K562 (cell line): ENCODE data around the gene NTPCR. TPM values are rescaled to one million over a fixed set of nuclear protein-coding genes. Genes with fewer than 3 reads are reported as not detected.

ENCODE experiments used
- CBX1 ChIP-seq: sonication (generic); IDR thresholded peaks from 2 replicates; pipeline ENCODE4 v1.6.1; 2016; ENCODE audit warnings: antibody characterized with exemption, low read depth, mild to moderate bottlenecking
- ELK3 ChIP-seq: fragments of 450-650 bp; formaldehyde crosslinking; IDR thresholded peaks from 2 replicates; pipeline ENCODE4 v1.4.0; 2020; ENCODE audit warnings: mild to moderate bottlenecking
- FOXJ2 ChIP-seq: fragments of 200-800 bp; sonication (Bioruptor generic); IDR thresholded peaks from 2 replicates; pipeline ENCODE4 v1.6.1; 2016; ENCODE audit warnings: missing genetic modification characterization, missing compliant biosample characterization
- FOXM1 ChIP-seq, 2 experiments: fragments of 450-650 bp in 1 of 2; sonication (generic) in 1 of 2; formaldehyde crosslinking in 1 of 2; IDR thresholded peaks; 2 replicates each; pipeline versions ENCODE4 v1.6.1 to v1.9.0; 2017 to 2022; ENCODE audit warnings: low read depth in 2 of 2, mild to moderate bottlenecking in 2 of 2, missing genetic modification reagents in 1 of 2, moderate library complexity in 1 of 2
- HDAC8 ChIP-seq: fragments of 450-650 bp; IDR thresholded peaks from 2 replicates; pipeline ENCODE4 v1.6.1; 2016; ENCODE audit warnings: mild to moderate bottlenecking, missing genetic modification characterization, moderate library complexity, missing compliant biosample characterization
- JUNB ChIP-seq: fragments of 450-650 bp; formaldehyde crosslinking; conservative IDR thresholded peaks from 2 replicates; pipeline ENCODE4 v1.4.0; 2020; ENCODE audit warnings: mild to moderate bottlenecking
- KAT2B ChIP-seq: IDR thresholded peaks from one replicate; pipeline ENCODE4 v1.6.1; 2012; ENCODE audit warnings: low read depth, mild to moderate bottlenecking, control low read depth, inconsistent platforms, low read length, moderate library complexity
- MAFG ChIP-seq: fragments of 450-650 bp; conservative IDR thresholded peaks from 2 replicates; pipeline ENCODE4 v1.6.1; 2016; ENCODE audit warnings: missing genetic modification characterization, missing compliant biosample characterization
- NCOA1 ChIP-seq: fragments of 450-650 bp; IDR thresholded peaks from 2 replicates; pipeline ENCODE4 v1.6.1; 2016; ENCODE audit warnings: low read depth
- NR2C2 ChIP-seq, 2 experiments: fragments of 200-800 bp in 1 of 2; sonication (Bioruptor generic) in 1 of 2; sonication (generic) in 1 of 2; formaldehyde crosslinking in 1 of 2; IDR thresholded peaks; 2 replicates each; pipeline versions ENCODE4 v1.6.1 to v1.8.0; 2016 to 2022; ENCODE audit warnings: mild to moderate bottlenecking in 1 of 2, missing compliant biosample characterization in 1 of 2, missing genetic modification characterization in 1 of 2, missing genetic modification reagents in 1 of 2
- PCBP1 ChIP-seq: fragments of 200-400 bp; formaldehyde crosslinking; IDR thresholded peaks from 2 replicates; pipeline ENCODE4 v1.6.1; 2018; ENCODE audit warnings: mild to moderate bottlenecking, low read depth, low read length; ENCODE audit not compliant: poor library complexity, severe bottlenecking
- RBM25 ChIP-seq: fragments of 200-400 bp; formaldehyde crosslinking; IDR thresholded peaks from 2 replicates; pipeline ENCODE4 v1.6.1; 2018; ENCODE audit warnings: low read length, low read depth, moderate library complexity; ENCODE audit not compliant: severe bottlenecking
- SMARCA5 ChIP-seq: fragments of 450-650 bp; IDR thresholded peaks from 2 replicates; pipeline ENCODE4 v1.6.1; 2016
- SMC3 ChIP-seq: conservative IDR thresholded peaks from 2 replicates; pipeline ENCODE4 v1.6.1; 2011; ENCODE audit warnings: low read depth, low read length, improper control_type of control experiment; ENCODE audit not compliant: insufficient read depth
- SNRNP70 ChIP-seq: fragments of 200-400 bp; formaldehyde crosslinking; optimal IDR thresholded peaks from 2 replicates; pipeline ENCODE3; 2017; ENCODE audit warnings: low read depth, low read length
- SOX6 ChIP-seq: fragments of 450-650 bp; IDR thresholded peaks from 2 replicates; pipeline ENCODE4 v1.6.1; 2014; ENCODE audit warnings: mild to moderate bottlenecking
- SRF ChIP-seq, 2 experiments: fragments of 250-450, 450-650 bp in 1 of 2; sonication (Bioruptor Pico) in 1 of 2; sonication (generic) in 1 of 2; formaldehyde crosslinking; IDR thresholded peaks; 2 replicates each; pipeline versions ENCODE4 v1.5.0 to v1.5.1; 2020 to 2022; ENCODE audit warnings: mild to moderate bottlenecking in 1 of 2, missing genetic modification reagents in 1 of 2
- U2AF2 ChIP-seq: fragments of 200-400 bp; formaldehyde crosslinking; optimal IDR thresholded peaks from 2 replicates; pipeline ENCODE3; 2017; ENCODE audit warnings: low read depth, mild to moderate bottlenecking, low read length
- ZBTB2 ChIP-seq: fragments of 450-650 bp; IDR thresholded peaks from 2 replicates; pipeline ENCODE4 v1.6.1; 2016; ENCODE audit warnings: antibody characterized with exemption
- ZKSCAN3 ChIP-seq: fragments of 250-450 bp; sonication (Bioruptor Pico); IDR thresholded peaks from 2 replicates; pipeline ENCODE4 v1.4.0; 2020
- ZNF263 ChIP-seq: sonication (generic); formaldehyde crosslinking; IDR thresholded peaks from 2 replicates; pipeline ENCODE4 v1.8.0; 2022; ENCODE audit warnings: mild to moderate bottlenecking, missing genetic modification reagents, borderline replicate concordance
- ZNF316 ChIP-seq: fragments of 450-650 bp; IDR thresholded peaks from 2 replicates; pipeline ENCODE4 v1.6.1; 2016
- ZNF707 ChIP-seq: fragments of 250-450 bp; sonication (Bioruptor Pico); conservative IDR thresholded peaks from 2 replicates; pipeline ENCODE4 v1.8.0; 2022; ENCODE audit warnings: inconsistent platforms, mild to moderate bottlenecking, moderate library complexity
- ZNF79 ChIP-seq: fragments of 250-450 bp; sonication (Bioruptor Pico); IDR thresholded peaks from 2 replicates; pipeline ENCODE4 v1.4.0; 2020; ENCODE audit warnings: low read depth, mild to moderate bottlenecking, moderate library complexity
- polyA plus RNA-seq, 8 experiments: library from polyadenylated mRNA; depleted of rRNA in 4 of 8; stranded (reverse) in 5 of 8; unstranded in 3 of 8; fragments of >200 nt; fragmentation: Nextera tagmentation in 2 of 8; fragmentation: Illumina TruSeq in 1 of 8; extraction: Ambion mirVana in 2 of 8; extraction: Trizol in 1 of 8; gene quantifications; 2 replicates each; pipeline versions ENCODE4 v1.2.1 to v1.2.3, GENCODE V29; 2011 to 2014; ENCODE audit warnings: inconsistent platforms in 1 of 8, missing spikeins in 1 of 8
- total RNA-seq, 7 experiments: library from RNA; depleted of rRNA in 6 of 7; stranded (reverse); fragments of >200 nt in 6 of 7; fragmentation: Illumina TruSeq in 2 of 7; extraction: Trizol in 2 of 7; gene quantifications; 2 replicates each; pipeline versions ENCODE4 v1.2.1 to v1.2.3, GENCODE V29; 2011 to 2021; ENCODE audit warnings: low replicate concordance in 1 of 7

The NTPCR gene
- total and polyA plus RNA-seq, 9 of the 15 experiments (the other 6 are each of a cell fraction or from before 2014, with no cell fraction given) = 19.3 to 105 (median 48.8) TPM

GRCh38 chr1:232905331-232906034 lies 44.9 kb upstream of the NTPCR start (continued):
- TF ChIP-seq ZNF707 (CRISPR knock-in tag) (no peak), ZKSCAN3 (no peak), U2AF2 (no peak), KAT2B (no peak), SMARCA5 (no peak), FOXM1 (IDR thresholded peaks at IDR 0.05; ENCODE audit: low read depth) (no peak), FOXM1 (CRISPR knock-in tag; IDR thresholded peaks at IDR 0.05; ENCODE audit: low read depth) (no peak), NR2C2 (CRISPR knock-in tag; IDR thresholded peaks at IDR 0.05) (no peak), NR2C2 (tag; IDR thresholded peaks at IDR 0.05) (no peak; the same call in 1 of the 2 replicates), FOXJ2 (tag) (no peak), ELK3 (no peak), CBX1 (no peak), SNRNP70 (no peak), SRF (CRISPR knock-in tag; IDR thresholded peaks at IDR 0.05) (no peak), RBM25 (no peak), PCBP1 (no peak), ZBTB2 (no peak), NCOA1 (no peak), MAFG (peak; percentile 98), SOX6 (peak; percentile 54; the same call in 1 of the 2 replicates), ZNF79 (CRISPR knock-in tag) (no peak), SMC3 (no peak), ZNF316 (peak; percentile 98), HDAC8 (tag) (no peak), ZNF263 (CRISPR knock-in tag) (no peak), JUNB (CRISPR knock-in tag) (no peak)
